Gastrocnemius medialis (tissue), 4 donors: ENCODE results near the gene SLC36A1. TPM values are rescaled to one million over a fixed set of nuclear protein-coding genes. Genes with fewer than 3 reads are reported as not detected.

Experiments used
- ATAC-seq, 2 donors: fragments of 150-250 bp; one replicate each; pipeline ENCODE4 v1.9.1; 2016
- DNase-seq, 2 donors: peaks; one replicate each; pipeline ENCODE4 v3.0.0-alpha.2; 2019
- H3K27ac ChIP-seq, 4 donors: fragments of 200-600 bp; sonication (generic); 1 replicate in 1 of 4; 2 replicates in 3 of 4; pipeline ENCODE4 v1.5.1; 2016 to 2018; ENCODE audit warnings: mild to moderate bottlenecking in 2 of 4, moderate library complexity in 1 of 4
- H3K27me3 ChIP-seq, 3 donors: fragments of 200-600 bp; sonication (generic) in 2 of 3; 1 replicate in 1 of 3; 2 replicates in 2 of 3; pipeline versions ENCODE4 v1.5.1 to v1.6.0; 2016 to 2019; ENCODE audit warnings: mild to moderate bottlenecking in 1 of 3, moderate library complexity in 1 of 3
- H3K36me3 ChIP-seq, 2 donors: fragments of 200-600 bp; sonication (generic) in 1 of 2; one replicate each; pipeline ENCODE4 v1.5.1; 2017 to 2018
- H3K4me1 ChIP-seq, 2 donors: fragments of 200-600 bp; sonication (generic) in 1 of 2; one replicate each; pipeline ENCODE4 v1.5.1; 2016 to 2017; ENCODE audit warnings: mild to moderate bottlenecking in 2 of 2
- H3K4me3 ChIP-seq, 4 donors: fragments of 200-600 bp; sonication (generic) in 3 of 4; 1 replicate in 1 of 4; 2 replicates in 3 of 4; pipeline ENCODE4 v1.5.1; 2016 to 2019; ENCODE audit warnings: mild to moderate bottlenecking in 2 of 4
- H3K9me3 ChIP-seq, 3 donors: fragments of 200-600 bp; sonication (generic) in 2 of 3; 1 replicate in 1 of 3; 2 replicates in 2 of 3; pipeline ENCODE4 v1.5.1; 2016 to 2019
- CTCF ChIP-seq, 5 experiments: fragments of 450-650 bp in 3 of 5; fragments of 200-600 bp in 2 of 5; sonication (generic) in 2 of 5; IDR thresholded peaks in 4 of 5; conservative IDR thresholded peaks in 1 of 5; 1 replicate in 4 of 5; 2 replicates in 1 of 5; pipeline ENCODE4 v1.5.1; 2016 to 2019; ENCODE audit warnings: antibody characterized with exemption in 5 of 5, mild to moderate bottlenecking in 3 of 5, moderate library complexity in 3 of 5
- POLR2A ChIP-seq, 2 donors: fragments of 450-650 bp; IDR thresholded peaks; one replicate each; pipeline ENCODE4 v1.6.1; 2017; ENCODE audit warnings: antibody characterized with exemption in 2 of 2, mild to moderate bottlenecking in 2 of 2, moderate library complexity in 2 of 2
- in situ Hi-C, 4 donors: fragments of 200-750 bp; cut with MboI; loops; one replicate each; pipeline versions ENCODE4 v1.15.0 to v1.8.0; 2017; ENCODE audit warnings: low sequenced_read_pairs in 4 of 4
- intact Hi-C: fragments of 100-400 bp; cut with DNase I; formaldehyde crosslinking; loops from one replicate; pipeline ENCODE4 v1.15.1; 2023; ENCODE audit warnings: low total_unique reads
- total RNA-seq, 4 donors: library from RNA; depleted of rRNA; stranded (reverse); fragments of >200 nt; gene quantifications; one replicate each; pipeline versions ENCODE4 v1.1.0 to v1.2.3, GENCODE V29; 2016

Gene SLC36A1
- total RNA-seq, 4 donors from 2014 or later, result 4.6 to 14.7 (median 8.5) TPM

DNA sequence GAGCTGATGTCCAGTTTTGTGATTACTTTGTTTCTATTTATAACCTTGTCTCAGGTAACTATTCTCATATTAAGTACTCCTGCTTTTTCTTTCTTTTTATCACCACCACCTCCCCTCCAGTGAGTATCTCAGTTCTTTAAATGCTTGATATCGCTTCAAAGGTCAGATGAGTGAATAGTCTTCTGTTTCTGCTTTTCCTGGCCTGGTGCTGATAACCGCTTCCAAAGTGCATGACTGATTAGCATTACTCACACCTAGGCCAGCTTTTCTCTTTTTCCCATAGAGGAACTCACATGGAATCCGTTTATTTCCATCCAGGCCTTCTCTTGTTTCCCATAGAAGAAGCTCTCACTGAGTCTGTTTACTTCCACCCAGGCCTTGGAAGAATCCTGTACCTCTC lies 3.2 kb downstream of the SLC36A1 start:
- intact Hi-C loops (no loop called here), in situ Hi-C loops (loop anchor here in 2 of 4 donors (10.0 to 25.0 kb wide), 2 partner anchors 287 to 304 kb away; partner anchors contain the start of gene ATOX1 (in 1 of the 2))
- Histone ChIP-seq H3K27ac (peak overlapping the region; percentile 83 to 90 (median 88)), H3K9me3 (no peaks in the 10 kb centered on the region), H3K27me3 (no peaks in the 10 kb centered on the region), H3K4me3 (no peak overlapping the region), H3K4me1 (peaks cover 44 to 51% of the 10 kb centered on the region in 2 donors), H3K36me3 (no peaks in the 10 kb centered on the region)
- ATAC-seq (no peak), DNase-seq (no peak)
- no peak for TF ChIP-seq CTCF (IDR thresholded peaks at IDR 0.05 in 4 of 5, conservative IDR thresholded peaks at IDR 0.05 in 1 of 5)

DNA sequence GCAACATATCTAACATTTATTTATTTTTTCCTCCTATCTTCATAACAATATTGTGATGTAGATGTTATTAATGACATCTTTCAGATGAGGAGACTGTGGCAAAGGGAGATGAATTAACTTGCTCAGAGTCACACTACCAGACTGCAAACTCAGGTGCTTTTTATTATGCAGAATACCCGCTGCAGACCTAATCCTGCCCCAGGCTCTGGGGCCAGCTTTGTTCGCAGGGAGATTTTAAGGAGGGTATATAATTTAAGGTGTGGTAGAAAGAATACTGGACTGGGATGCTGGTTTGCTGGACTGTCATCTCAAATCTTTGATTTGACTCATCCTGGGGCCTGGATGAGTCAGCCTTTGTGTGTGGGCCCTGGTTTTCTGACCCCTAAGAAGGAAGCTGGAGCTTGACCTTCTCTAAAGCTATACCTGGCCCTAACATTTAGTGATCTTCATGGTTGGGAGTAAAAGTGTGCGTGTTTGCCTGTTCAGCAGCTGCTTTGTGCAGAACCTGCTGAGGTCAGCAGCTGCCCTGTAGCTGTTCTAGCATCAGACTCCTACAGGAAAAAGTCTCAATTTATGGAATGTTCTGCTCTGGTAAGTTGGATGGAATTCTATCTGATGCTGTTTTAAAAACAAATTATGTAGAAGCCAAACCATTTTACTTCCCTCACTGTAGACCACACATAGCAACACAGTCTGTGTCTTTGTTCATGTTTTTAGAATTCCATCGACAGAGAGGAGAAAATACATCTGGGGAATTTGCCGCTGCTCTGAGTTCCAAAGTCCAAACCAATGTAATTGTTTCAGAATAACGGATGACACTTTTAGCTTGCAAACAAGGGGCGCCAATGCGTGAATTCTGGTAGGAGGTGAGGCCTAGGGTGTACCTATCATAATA lies 4.5 kb downstream of the SLC36A1 start:
- peaks cover 56% of the 10 kb centered on the region in 2 donors for H3K4me1 ChIP-seq
- no peaks in the 10 kb centered on the region for H3K36me3 ChIP-seq
- DNase-seq (no peak), ATAC-seq (no peak)
- in situ Hi-C loops, result loop anchor here in 2 of 4 donors (10.0 to 25.0 kb wide), 2 partner anchors 285 to 303 kb away; partner anchors contain the start of gene ATOX1 (in 1 of the 2)
- H3K4me3 ChIP-seq, result no peak overlapping the region
- no peaks in the 10 kb centered on the region for H3K9me3 ChIP-seq
- no peaks in the 10 kb centered on the region for H3K27me3 ChIP-seq
- peak overlapping the region; percentile 83 to 90 (median 88) for H3K27ac ChIP-seq
- intact Hi-C loops, result no loop called here
- TF ChIP-seq CTCF (IDR thresholded peaks at IDR 0.05 in 4 of 5, conservative IDR thresholded peaks at IDR 0.05 in 1 of 5) (no peak), POLR2A (IDR thresholded peaks at IDR 0.05) (no peak)

- ATAC-seq, result peak; percentile 93 to 97
- in situ Hi-C loops, result loop anchor here in 2 of 4 donors (10.0 to 25.0 kb wide), 2 partner anchors 283 to 301 kb away; partner anchors contain the start of gene ATOX1 (in 1 of the 2)
- Histone ChIP-seq H3K36me3 (peaks cover 0 to 8% of the 10 kb centered on the region in 2 donors), H3K27ac (peak overlapping the region; percentile 83 to 90 (median 88)), H3K27me3 (no peaks in the 10 kb centered on the region), H3K9me3 (no peaks in the 10 kb centered on the region), H3K4me3 (no peak overlapping the region), H3K4me1 (peaks cover 44 to 48% of the 10 kb centered on the region in 2 donors)
- peak; percentile 77 to 86 for DNase-seq
- no peak for TF ChIP-seq CTCF (IDR thresholded peaks at IDR 0.05 in 4 of 5, conservative IDR thresholded peaks at IDR 0.05 in 1 of 5)
- peak in 1 of 2 donors; percentile 20 for TF ChIP-seq POLR2A (IDR thresholded peaks at IDR 0.05)
- intact Hi-C loops, result loop anchor here (2.0 kb wide), 1 partner anchor 69 kb away; no protein-coding TSS in a partner anchor
These were observed 6.8 kb downstream of the SLC36A1 start for GRCh38 chr5:151454166-151454565.

GRCh38 chr5:151454889-151455288 lies 7.5 kb downstream of the SLC36A1 start:
- intact Hi-C loops, result loop anchor here (2.0 kb wide), 1 partner anchor 70 kb away; no protein-coding TSS in a partner anchor
- in situ Hi-C loops, result loop anchor here in 2 of 4 donors (10.0 to 25.0 kb wide), 2 partner anchors 282 to 300 kb away; partner anchors contain the start of gene ATOX1 (in 1 of the 2)

More at GRCh38 chr5:151454889-151455288, 7.5 kb downstream of the SLC36A1 start:
- peaks cover 43 to 44% of the 10 kb centered on the region in 2 donors for H3K4me1 ChIP-seq
- TF ChIP-seq POLR2A (IDR thresholded peaks at IDR 0.05) (no peak), CTCF (IDR thresholded peaks at IDR 0.05 in 4 of 5, conservative IDR thresholded peaks at IDR 0.05 in 1 of 5) (no peak)
- DNase-seq (no peak), ATAC-seq (peak; percentile 49 to 74)
- no peak overlapping the region for H3K4me3 ChIP-seq
- no peaks in the 10 kb centered on the region for H3K9me3 ChIP-seq
- peaks cover 0 to 13% of the 10 kb centered on the region in 2 donors for H3K36me3 ChIP-seq
- H3K27ac ChIP-seq, result peak overlapping the region; percentile 83 to 90 (median 88)
- H3K27me3 ChIP-seq, result no peaks in the 10 kb centered on the region
